ENCODE results near the gene PKIG. TPM values are rescaled to one million over a fixed set of nuclear protein-coding genes. Genes with fewer than 3 reads are reported as not detected.
A peak's percentile ranks its signal among the peaks of the same experiment; 100 is the strongest.

Gene PKIG
- total RNA-seq, 1 donor from 2014 or later, result 274 TPM

GRCh38 chr20:44610313-44610962 is 28.1 kb downstream of the PKIG start:
- DNase-seq (ENCODE audit: low spot score), result peak; percentile 57
- intact Hi-C loops (cut with DNase I), result loop anchor here (2.0 to 10.0 kb wide), 4 partner anchors 74 to 398 kb away; partner anchors contain the start of gene OSER1

GRCh38 chr20:44613575-44613974 is 31.2 kb downstream of the PKIG start:
- peak; percentile 60 for DNase-seq (ENCODE audit: low spot score)
- intact Hi-C loops (cut with DNase I), result loop anchor here (5.0 to 10.0 kb wide), 2 partner anchors 71 to 401 kb away; partner anchors contain the start of gene OSER1

- DNase-seq (ENCODE audit: low spot score), result peak; percentile 80
- intact Hi-C loops (cut with DNase I), result loop anchor here (5.0 to 10.0 kb wide), 2 partner anchors 70 to 402 kb away; partner anchors contain the start of gene OSER1
These were observed 32.1 kb downstream of the PKIG start for GRCh38 chr20:44614525-44614924.

GRCh38 chr20:44615169-44615791 is 32.9 kb downstream of the PKIG start:
- DNase-seq (ENCODE audit: low spot score), result peak; percentile 75
- intact Hi-C loops (cut with DNase I), result loop anchor here (10.0 kb wide), 1 partner anchor 70 kb away; no protein-coding TSS in a partner anchor

- DNase-seq (ENCODE audit: low spot score), result peak; percentile 69
These were observed 33.7 kb downstream of the PKIG start for GRCh38 chr20:44615876-44616603.

GRCh38 chr20:44616604-44616964 is 34.2 kb downstream of the PKIG start:
- intact Hi-C loops (cut with DNase I), result loop anchor here (10.0 kb wide), 1 partner anchor 68 kb away; no protein-coding TSS in a partner anchor
- DNase-seq (ENCODE audit: low spot score), result peak; percentile 80

More at GRCh38 chr20:44615876-44616603, 33.7 kb downstream of the PKIG start:
- intact Hi-C loops (cut with DNase I), result loop anchor here (10.0 kb wide), 1 partner anchor 69 kb away; no protein-coding TSS in a partner anchor

- intact Hi-C loops (cut with DNase I), result loop anchor here (10.0 kb wide), 1 partner anchor 66 kb away; no protein-coding TSS in a partner anchor
- peak; percentile 74 for DNase-seq (ENCODE audit: low spot score)
These were observed 35.9 kb downstream of the PKIG start for GRCh38 chr20:44618318-44618731.

GRCh38 chr20:44619294-44619693 is 36.9 kb downstream of the PKIG start:
- intact Hi-C loops (cut with DNase I), result loop anchor here (10.0 kb wide), 1 partner anchor 66 kb away; no protein-coding TSS in a partner anchor

GRCh38 chr20:44620030-44620429 is 37.7 kb downstream of the PKIG start:
- no peak for DNase-seq (ENCODE audit: low spot score)
- intact Hi-C loops (cut with DNase I), result no loop called here

More at GRCh38 chr20:44619294-44619693, 36.9 kb downstream of the PKIG start:
- no peak for DNase-seq (ENCODE audit: low spot score)

- DNase-seq (ENCODE audit: low spot score), result no peak
- intact Hi-C loops (cut with DNase I), result no loop called here
These were observed 38.9 kb downstream of the PKIG start for GRCh38 chr20:44621325-44621724.

- no peak for DNase-seq (ENCODE audit: low spot score)
- intact Hi-C loops (cut with DNase I), result no loop called here
These were observed 39.6 kb downstream of the PKIG start for GRCh38 chr20:44621939-44622338.

- no peak for DNase-seq (ENCODE audit: low spot score)
- intact Hi-C loops (cut with DNase I), result no loop called here
These were observed 40.3 kb downstream of the PKIG start for GRCh38 chr20:44622501-44623270.

- intact Hi-C loops (cut with DNase I), result no loop called here
- DNase-seq (ENCODE audit: low spot score), result no peak
These were observed 41.8 kb downstream of the PKIG start for GRCh38 chr20:44624152-44624551.

- intact Hi-C loops (cut with DNase I), result no loop called here
- no peak for DNase-seq (ENCODE audit: low spot score)
These were observed 42.4 kb downstream of the PKIG start for GRCh38 chr20:44624743-44625271.

GRCh38 chr20:44625361-44625760 is 43.0 kb downstream of the PKIG start:
- no peak for DNase-seq (ENCODE audit: low spot score)
- intact Hi-C loops (cut with DNase I), result no loop called here

- no peak for DNase-seq (ENCODE audit: low spot score)
- intact Hi-C loops (cut with DNase I), result no loop called here
These were observed 43.9 kb downstream of the PKIG start for GRCh38 chr20:44626278-44626677.

- intact Hi-C loops (cut with DNase I), result no loop called here
- DNase-seq (ENCODE audit: low spot score), result no peak
These were observed 45.1 kb downstream of the PKIG start for GRCh38 chr20:44627364-44628010.

- no peak for DNase-seq (ENCODE audit: low spot score)
- intact Hi-C loops (cut with DNase I), result no loop called here
These were observed 46.6 kb downstream of the PKIG start for GRCh38 chr20:44629017-44629385.

- intact Hi-C loops (cut with DNase I), result no loop called here
- no peak for DNase-seq (ENCODE audit: low spot score)
These were observed 47.2 kb downstream of the PKIG start for GRCh38 chr20:44629542-44629941.

Data from cardiac septum (tissue), 1 donor.